B cell (primary cell): ENCODE data around the gene LNP1. TPM values are rescaled to one million over a fixed set of nuclear protein-coding genes. Genes with fewer than 3 reads are reported as not detected.

Experiments
- ATAC-seq: fragments of 200-7000 bp; cut with Tn5 transposase; one replicate; pipeline ENCODE4 v1.10.0; 2021; ENCODE audit warnings: low read depth, mild to moderate bottlenecking, moderate number of reproducible peaks, moderate library complexity
- CTCF ChIA-PET: fragments of 350-600 bp; sonication (Branson Sonifier 250); formaldehyde crosslinking; loops from one replicate; lab custom pipeline; 2021; ENCODE audit warnings: antibody characterized with exemption, inconsistent platforms; lab: Charles Lee
- POLR2A ChIA-PET: fragments of 350-600 bp; sonication (Branson Sonifier 250); formaldehyde crosslinking; loops from one replicate; lab custom pipeline; 2021; ENCODE audit warnings: antibody characterized with exemption; lab: Charles Lee
- DNase-seq: peaks from one replicate; pipeline ENCODE4 v3.0.0; 2013
- H2AFZ ChIP-seq: 2 replicates; pipeline ENCODE4 v1.6.1; 2012; ENCODE audit warnings: mild to moderate bottlenecking, low read depth, low read length; ENCODE audit not compliant: insufficient read depth, poor library complexity, severe bottlenecking
- H3K27ac ChIP-seq, 2 donors: 1 replicate in 1 of 2; 2 replicates in 1 of 2; pipeline ENCODE4 v1.5.1; 2012 to 2013; ENCODE audit warnings: low read length in 2 of 2, mild to moderate bottlenecking in 2 of 2, moderate library complexity in 1 of 2
- H3K27me3 ChIP-seq, 4 experiments: fragments of 200-600 bp in 1 of 4; sonication (generic) in 1 of 4; replicated peaks in 1 of 4; 1 replicate in 2 of 4; 2 replicates in 2 of 4; pipeline versions ENCODE4 v1.6.1 to v1.7.0; 2013 to 2016; ENCODE audit warnings: low read length in 3 of 4, mild to moderate bottlenecking in 2 of 4, mixed read lengths in 1 of 4, moderate library complexity in 1 of 4; ENCODE audit not compliant: insufficient read depth in 4 of 4, control insufficient read depth in 3 of 4; ENCODE audit errors: control extremely low read depth in 1 of 4
- H3K36me3 ChIP-seq, 2 experiments: replicated peaks in 1 of 2; 1 replicate in 1 of 2; 2 replicates in 1 of 2; pipeline versions ENCODE4 v1.6.1 to v1.7.1; 2013; ENCODE audit warnings: low read length in 1 of 2; ENCODE audit not compliant: insufficient read depth in 2 of 2, control insufficient read depth in 1 of 2; ENCODE audit errors: control extremely low read depth in 1 of 2, extremely low read depth in 1 of 2
- H3K4me1 ChIP-seq, 2 donors: fragments of 200-600 bp in 1 of 2; sonication (generic) in 1 of 2; 1 replicate in 1 of 2; 2 replicates in 1 of 2; pipeline versions ENCODE4 v1.5.1 to v1.6.1; 2013 to 2017; ENCODE audit warnings: low read length in 2 of 2; ENCODE audit not compliant: control insufficient read depth in 2 of 2, insufficient read depth in 2 of 2
- H3K4me2 ChIP-seq: replicated peaks from 2 replicates; pipeline ENCODE3; 2012; ENCODE audit warnings: mild to moderate bottlenecking, low read depth, low read length; ENCODE audit not compliant: poor library complexity, severe bottlenecking
- H3K4me3 ChIP-seq, 5 experiments: fragments of 200-600 bp in 1 of 5; sonication (generic) in 1 of 5; 1 replicate in 3 of 5; 2 replicates in 2 of 5; pipeline versions ENCODE4 v1.5.1 to v1.7.0; 2011 to 2016; ENCODE audit warnings: low read length in 4 of 5, mild to moderate bottlenecking in 4 of 5, low read depth in 2 of 5, control low read depth in 1 of 5, moderate library complexity in 1 of 5; ENCODE audit not compliant: insufficient read depth in 1 of 5; ENCODE audit errors: control extremely low read depth in 1 of 5, extremely low read depth in 1 of 5
- H3K79me2 ChIP-seq: fragments of 200-600 bp; sonication (generic); one replicate; pipeline ENCODE4 v1.6.0; 2016; ENCODE audit warnings: low read length; ENCODE audit not compliant: control insufficient read depth, insufficient read depth
- H3K9ac ChIP-seq: fragments of 200-600 bp; sonication (generic); 2 replicates; pipeline ENCODE4 v1.6.1; 2017; ENCODE audit warnings: mild to moderate bottlenecking, low read length, moderate library complexity
- H3K9me3 ChIP-seq, 3 donors: one replicate each; pipeline versions ENCODE4 v1.6.1 to v1.7.1; 2013; ENCODE audit warnings: low read length in 2 of 3; ENCODE audit not compliant: control insufficient read depth in 2 of 3, insufficient read depth in 1 of 3; ENCODE audit errors: control extremely low read depth in 1 of 3
- H4K20me1 ChIP-seq: 2 replicates; pipeline ENCODE4 v1.6.0; 2012; ENCODE audit warnings: mild to moderate bottlenecking, low read length; ENCODE audit not compliant: insufficient read depth, control insufficient read depth, poor library complexity, severe bottlenecking
- H3K27ac Mint-ChIP-seq: one replicate; pipeline ENCODE4 v1.8.0; 2021; ENCODE audit warnings: mixed read lengths
- H3K27me3 Mint-ChIP-seq: one replicate; pipeline ENCODE4 v1.8.0; 2021; ENCODE audit warnings: mixed read lengths
- H3K4me1 Mint-ChIP-seq: one replicate; pipeline ENCODE4 v1.8.0; 2021; ENCODE audit warnings: mixed read lengths
- H3K4me3 Mint-ChIP-seq: one replicate; pipeline ENCODE4 v1.8.0; 2021; ENCODE audit warnings: mixed read lengths
- H3K9me3 Mint-ChIP-seq: one replicate; pipeline ENCODE4 v1.8.0; 2022; ENCODE audit warnings: mixed read lengths; ENCODE audit not compliant: insufficient read depth
- CTCF ChIP-seq: fragments of 200-600 bp; IDR thresholded peaks from one replicate; pipeline ENCODE4 v1.8.0; 2022; ENCODE audit warnings: antibody characterized with exemption, mild to moderate bottlenecking
- EZH2 ChIP-seq: IDR thresholded peaks from 2 replicates; pipeline ENCODE4 v1.6.1; 2012; ENCODE audit warnings: borderline replicate concordance, low read depth, mild to moderate bottlenecking, moderate library complexity, low read length; ENCODE audit not compliant: insufficient read depth, poor library complexity, severe bottlenecking
- WGBS: methylation state at CpG from one replicate; pipeline ENCODE4 v1.1.5; 2013; ENCODE audit warnings: missing lambda C conversion rate; ENCODE audit not compliant: insufficient coverage; 5-methylcytosine and 5-hydroxymethylcytosine counted together
- intact Hi-C: fragments of 100-400 bp; cut with micrococcal nuclease; formaldehyde crosslinking; loops from one replicate; pipeline ENCODE4 v1.10.0; 2022
- polyA plus RNA-seq: library from polyadenylated mRNA; depleted of rRNA; stranded (reverse); fragments of >200 nt; gene quantifications from 2 replicates; pipeline ENCODE4 v1.2.3, GENCODE V29; 2012
- total RNA-seq, 2 donors: library from RNA; stranded (reverse); fragments of 120-200 nt in 1 of 2; gene quantifications; 1 replicate in 1 of 2; 2 replicates in 1 of 2; pipeline versions ENCODE4 v1.2.3 to v1.2.4, GENCODE V29; 2013 to 2022

Gene LNP1
- total and polyA plus RNA-seq, 2 donors (not counting 1 experiment from before 2014, with no cell fraction given): 0.39 to 1.9 TPM

GRCh38 chr3:100364421-100364820 lies 36.9 kb upstream of the LNP1 start:
- ATAC-seq (no peak), DNase-seq (no peak)
- no peaks in the 10 kb centered on the region for H3K79me2 ChIP-seq
- peaks cover 12 to 49% of the 10 kb centered on the region in 2 experiments for H3K36me3 ChIP-seq
- H3K9me3 ChIP-seq: no peaks in the 10 kb centered on the region
- CTCF ChIA-PET: no interaction called here
- no peak overlapping the region for H3K4me2 ChIP-seq
- no peaks in the 10 kb centered on the region for H3K27me3 ChIP-seq
- H3K9me3 Mint-ChIP-seq: peaks cover 2% of the 10 kb centered on the region
- no peak overlapping the region for H2AFZ ChIP-seq
- H3K9ac ChIP-seq: no peak overlapping the region
- no peaks in the 10 kb centered on the region for H3K4me1 ChIP-seq
- H3K27ac ChIP-seq: no peak overlapping the region
- TF ChIP-seq EZH2 (no peak), CTCF (no peak)
- 100% methylated on average over 1 of the region's 3 CpGs for WGBS
- no peak overlapping the region for H3K4me3 ChIP-seq
- H3K4me1 Mint-ChIP-seq: no peaks in the 10 kb centered on the region
- H3K27me3 Mint-ChIP-seq: no peaks in the 10 kb centered on the region
- H3K4me3 Mint-ChIP-seq: no peak overlapping the region
- POLR2A ChIA-PET: no interaction called here
- H3K27ac Mint-ChIP-seq: no peak overlapping the region
- intact Hi-C loops: no loop called here
- no peaks in the 10 kb centered on the region for H4K20me1 ChIP-seq

- H3K27ac ChIP-seq: no peak overlapping the region
- no peak for DNase-seq
- H3K27me3 ChIP-seq: no peaks in the 10 kb centered on the region
- H3K27me3 Mint-ChIP-seq: no peaks in the 10 kb centered on the region
- H3K79me2 ChIP-seq: no peaks in the 10 kb centered on the region
- ChIA-PET CTCF (no interaction called here), POLR2A (no interaction called here)
- intact Hi-C loops: no loop called here
- no peak overlapping the region for H3K4me3 ChIP-seq
- peaks cover 2% of the 10 kb centered on the region for H3K9me3 Mint-ChIP-seq
- no peak overlapping the region for H3K27ac Mint-ChIP-seq
- ATAC-seq: no peak
- TF ChIP-seq EZH2: no peak
- no peak for TF ChIP-seq CTCF
- H3K9me3 ChIP-seq: no peaks in the 10 kb centered on the region
- H3K9ac ChIP-seq: no peak overlapping the region
- no CpG with 5 or more reads among the region's 2 CpGs for WGBS
- H3K4me3 Mint-ChIP-seq: no peak overlapping the region
- no peak overlapping the region for H2AFZ ChIP-seq
- H3K4me1 ChIP-seq: no peaks in the 10 kb centered on the region
- no peaks in the 10 kb centered on the region for H3K4me1 Mint-ChIP-seq
- no peaks in the 10 kb centered on the region for H4K20me1 ChIP-seq
- no peak overlapping the region for H3K4me2 ChIP-seq
- peaks cover 17 to 54% of the 10 kb centered on the region in 2 experiments for H3K36me3 ChIP-seq
Observed at GRCh38 chr3:100366424-100366823, 34.9 kb upstream of the LNP1 start.
